HCT116 (cell line): ENCODE data around the gene SAMD15.

ENCODE experiments used
- ELF1 ChIP-seq: IDR thresholded peaks from 2 replicates; pipeline ENCODE4 v1.6.1; 2012; ENCODE audit warnings: low read depth, borderline replicate concordance
- JUND ChIP-seq: IDR thresholded peaks from 2 replicates; pipeline ENCODE4 v1.6.1; 2012
- POLR2A ChIP-seq: IDR thresholded peaks from 2 replicates; pipeline ENCODE4 v1.7.0; 2011; ENCODE audit warnings: borderline replicate concordance; ENCODE audit not compliant: insufficient read depth, insufficient read length; ENCODE audit errors: extremely low read depth
- RAD21 ChIP-seq: IDR thresholded peaks from 2 replicates; pipeline ENCODE4 v1.6.1; 2012; ENCODE audit warnings: low read depth, mild to moderate bottlenecking
- ZNF274 ChIP-seq: fragments of 200-500 bp; sonication (Bioruptor generic); IDR thresholded peaks from 2 replicates; pipeline ENCODE4 v1.6.1; 2014; ENCODE audit warnings: mild to moderate bottlenecking, low read depth, low read length, inconsistent platforms
- TF ChIP-seq, protein P1 (sequence below), 3 experiments: fragments of 200-600 bp in 1 of 3; sonication (generic) in 1 of 3; IDR thresholded peaks in 2 of 3; conservative IDR thresholded peaks in 1 of 3; 2 replicates each; pipeline ENCODE4 v1.5.1; 2012 to 2017; ENCODE audit warnings: low read depth in 2 of 3, low read length in 2 of 3, antibody characterized with exemption in 1 of 3, borderline replicate concordance in 1 of 3, control low read depth in 1 of 3, mild to moderate bottlenecking in 1 of 3, mixed read lengths in 1 of 3, mixed run types in 1 of 3, moderate library complexity in 1 of 3; ENCODE audit not compliant: insufficient read depth in 1 of 3
- TF ChIP-seq, protein P2 (sequence below): IDR thresholded peaks from 2 replicates; pipeline ENCODE4 v1.6.1; 2012
- TF ChIP-seq, protein P3 (sequence below): IDR thresholded peaks from 2 replicates; pipeline ENCODE4 v1.6.1; 2012; ENCODE audit warnings: low read depth

DNA sequence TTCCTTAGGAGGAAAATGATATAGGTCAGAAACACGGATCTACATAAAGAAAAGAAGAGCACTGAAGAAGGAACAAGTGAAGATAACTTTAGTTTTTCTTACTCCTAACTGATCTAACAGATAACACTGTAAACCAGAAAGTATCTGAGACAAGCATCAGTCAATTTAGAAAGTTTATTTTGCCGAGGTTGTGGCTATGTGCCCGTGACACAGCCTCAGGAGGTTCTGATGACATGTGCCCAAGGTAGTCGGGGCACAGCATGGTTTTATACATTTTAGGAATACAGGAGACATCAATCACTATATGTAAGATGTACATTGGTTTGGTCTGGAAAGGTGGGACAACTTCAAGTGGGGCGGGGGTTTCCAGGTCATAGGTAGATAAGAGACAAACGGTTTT, 23.0 kb downstream of the SAMD15 start:
- TF ChIP-seq, protein P1, sequence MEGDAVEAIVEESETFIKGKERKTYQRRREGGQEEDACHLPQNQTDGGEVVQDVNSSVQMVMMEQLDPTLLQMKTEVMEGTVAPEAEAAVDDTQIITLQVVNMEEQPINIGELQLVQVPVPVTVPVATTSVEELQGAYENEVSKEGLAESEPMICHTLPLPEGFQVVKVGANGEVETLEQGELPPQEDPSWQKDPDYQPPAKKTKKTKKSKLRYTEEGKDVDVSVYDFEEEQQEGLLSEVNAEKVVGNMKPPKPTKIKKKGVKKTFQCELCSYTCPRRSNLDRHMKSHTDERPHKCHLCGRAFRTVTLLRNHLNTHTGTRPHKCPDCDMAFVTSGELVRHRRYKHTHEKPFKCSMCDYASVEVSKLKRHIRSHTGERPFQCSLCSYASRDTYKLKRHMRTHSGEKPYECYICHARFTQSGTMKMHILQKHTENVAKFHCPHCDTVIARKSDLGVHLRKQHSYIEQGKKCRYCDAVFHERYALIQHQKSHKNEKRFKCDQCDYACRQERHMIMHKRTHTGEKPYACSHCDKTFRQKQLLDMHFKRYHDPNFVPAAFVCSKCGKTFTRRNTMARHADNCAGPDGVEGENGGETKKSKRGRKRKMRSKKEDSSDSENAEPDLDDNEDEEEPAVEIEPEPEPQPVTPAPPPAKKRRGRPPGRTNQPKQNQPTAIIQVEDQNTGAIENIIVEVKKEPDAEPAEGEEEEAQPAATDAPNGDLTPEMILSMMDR (IDR thresholded peaks at IDR 0.05 in 2 of 3, conservative IDR thresholded peaks at IDR 0.05 in 1 of 3; ENCODE audit: borderline replicate concordance in 1 of 3, insufficient read depth in 1 of 3, low read depth in 2 of 3, low read length in 2 of 3) = no peak
- no peak for TF ChIP-seq ZNF274
- no peak for TF ChIP-seq JUND
- no peak for TF ChIP-seq POLR2A
- TF ChIP-seq RAD21 = no peak
- no peak for TF ChIP-seq ELF1
- TF ChIP-seq, protein P2, sequence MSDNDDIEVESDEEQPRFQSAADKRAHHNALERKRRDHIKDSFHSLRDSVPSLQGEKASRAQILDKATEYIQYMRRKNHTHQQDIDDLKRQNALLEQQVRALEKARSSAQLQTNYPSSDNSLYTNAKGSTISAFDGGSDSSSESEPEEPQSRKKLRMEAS = no peak
- TF ChIP-seq, protein P3, sequence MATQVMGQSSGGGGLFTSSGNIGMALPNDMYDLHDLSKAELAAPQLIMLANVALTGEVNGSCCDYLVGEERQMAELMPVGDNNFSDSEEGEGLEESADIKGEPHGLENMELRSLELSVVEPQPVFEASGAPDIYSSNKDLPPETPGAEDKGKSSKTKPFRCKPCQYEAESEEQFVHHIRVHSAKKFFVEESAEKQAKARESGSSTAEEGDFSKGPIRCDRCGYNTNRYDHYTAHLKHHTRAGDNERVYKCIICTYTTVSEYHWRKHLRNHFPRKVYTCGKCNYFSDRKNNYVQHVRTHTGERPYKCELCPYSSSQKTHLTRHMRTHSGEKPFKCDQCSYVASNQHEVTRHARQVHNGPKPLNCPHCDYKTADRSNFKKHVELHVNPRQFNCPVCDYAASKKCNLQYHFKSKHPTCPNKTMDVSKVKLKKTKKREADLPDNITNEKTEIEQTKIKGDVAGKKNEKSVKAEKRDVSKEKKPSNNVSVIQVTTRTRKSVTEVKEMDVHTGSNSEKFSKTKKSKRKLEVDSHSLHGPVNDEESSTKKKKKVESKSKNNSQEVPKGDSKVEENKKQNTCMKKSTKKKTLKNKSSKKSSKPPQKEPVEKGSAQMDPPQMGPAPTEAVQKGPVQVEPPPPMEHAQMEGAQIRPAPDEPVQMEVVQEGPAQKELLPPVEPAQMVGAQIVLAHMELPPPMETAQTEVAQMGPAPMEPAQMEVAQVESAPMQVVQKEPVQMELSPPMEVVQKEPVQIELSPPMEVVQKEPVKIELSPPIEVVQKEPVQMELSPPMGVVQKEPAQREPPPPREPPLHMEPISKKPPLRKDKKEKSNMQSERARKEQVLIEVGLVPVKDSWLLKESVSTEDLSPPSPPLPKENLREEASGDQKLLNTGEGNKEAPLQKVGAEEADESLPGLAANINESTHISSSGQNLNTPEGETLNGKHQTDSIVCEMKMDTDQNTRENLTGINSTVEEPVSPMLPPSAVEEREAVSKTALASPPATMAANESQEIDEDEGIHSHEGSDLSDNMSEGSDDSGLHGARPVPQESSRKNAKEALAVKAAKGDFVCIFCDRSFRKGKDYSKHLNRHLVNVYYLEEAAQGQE = no peak
